MCF 10A (cell line): ENCODE results near the gene SEZ6L. TPM values are rescaled to one million over a fixed set of nuclear protein-coding genes. Genes with fewer than 3 reads are reported as not detected.
A peak's percentile ranks its signal among the peaks of the same experiment; 100 is the strongest.

Experiments
- BruUV-seq: library from RNA; stranded (reverse); fragments of 400-500 nt; replicated peaks from 2 replicates; lab custom pipeline; 2021; lab: Mats Ljungman, UMichigan
- CTCF ChIA-PET: fragments of 300-600 bp; sonication (Branson Sonifier 250); formaldehyde crosslinking; extraction: SDS; loops from one replicate; lab custom pipeline; 2021; ENCODE audit warnings: antibody characterized with exemption, inconsistent platforms; lab: Yijun Ruan, JAX
- POLR2A ChIA-PET: fragments of 300-600, 350-650 bp; sonication (Branson Sonifier 250); formaldehyde crosslinking; extraction: SDS; loops from one replicate; lab custom pipeline; 2020; ENCODE audit warnings: antibody characterized with exemption, inconsistent platforms; lab: Yijun Ruan, JAX
- DNase-seq: peaks from one replicate; pipeline ENCODE4 v3.0.0-alpha.2; 2018; ENCODE audit not compliant: unreplicated experiment
- H3K27ac Mint-ChIP-seq: one replicate; pipeline ENCODE4 v1.8.0; 2022; ENCODE audit warnings: mild to moderate bottlenecking, low read depth, mixed read lengths; ENCODE audit not compliant: unreplicated experiment
- H3K27me3 Mint-ChIP-seq: one replicate; pipeline ENCODE4 v1.8.0; 2022; ENCODE audit warnings: mixed read lengths; ENCODE audit not compliant: insufficient read depth, unreplicated experiment
- H3K36me3 Mint-ChIP-seq: one replicate; pipeline ENCODE4 v1.8.0; 2022; ENCODE audit warnings: mild to moderate bottlenecking, moderate library complexity, mixed read lengths; ENCODE audit not compliant: insufficient read depth, unreplicated experiment
- H3K4me1 Mint-ChIP-seq: one replicate; pipeline ENCODE4 v1.8.0; 2022; ENCODE audit warnings: mixed read lengths; ENCODE audit not compliant: insufficient read depth, unreplicated experiment
- H3K4me3 Mint-ChIP-seq: one replicate; pipeline ENCODE4 v1.8.0; 2022; ENCODE audit warnings: mild to moderate bottlenecking, moderate library complexity, mixed read lengths; ENCODE audit not compliant: unreplicated experiment
- H3K9me3 Mint-ChIP-seq: one replicate; pipeline ENCODE4 v1.8.0; 2022; ENCODE audit warnings: mixed read lengths; ENCODE audit not compliant: unreplicated experiment
- intact Hi-C: fragments of 100-400 bp; cut with micrococcal nuclease; formaldehyde crosslinking; loops from 2 replicates; pipeline ENCODE4 v1.14.1; 2022
- total RNA-seq: library from RNA; stranded (reverse); gene quantifications from 2 replicates; pipeline ENCODE4 v1.2.3, GENCODE V29; 2022
- TF ChIP-seq, protein P1 (sequence below): fragments of 200-600 bp; IDR thresholded peaks from one replicate; pipeline ENCODE4 v1.8.0; 2022; ENCODE audit warnings: antibody characterized with exemption, mild to moderate bottlenecking; ENCODE audit not compliant: unreplicated experiment

Gene SEZ6L
- total RNA-seq, 1 experiment from 2014 or later = not detected

DNA sequence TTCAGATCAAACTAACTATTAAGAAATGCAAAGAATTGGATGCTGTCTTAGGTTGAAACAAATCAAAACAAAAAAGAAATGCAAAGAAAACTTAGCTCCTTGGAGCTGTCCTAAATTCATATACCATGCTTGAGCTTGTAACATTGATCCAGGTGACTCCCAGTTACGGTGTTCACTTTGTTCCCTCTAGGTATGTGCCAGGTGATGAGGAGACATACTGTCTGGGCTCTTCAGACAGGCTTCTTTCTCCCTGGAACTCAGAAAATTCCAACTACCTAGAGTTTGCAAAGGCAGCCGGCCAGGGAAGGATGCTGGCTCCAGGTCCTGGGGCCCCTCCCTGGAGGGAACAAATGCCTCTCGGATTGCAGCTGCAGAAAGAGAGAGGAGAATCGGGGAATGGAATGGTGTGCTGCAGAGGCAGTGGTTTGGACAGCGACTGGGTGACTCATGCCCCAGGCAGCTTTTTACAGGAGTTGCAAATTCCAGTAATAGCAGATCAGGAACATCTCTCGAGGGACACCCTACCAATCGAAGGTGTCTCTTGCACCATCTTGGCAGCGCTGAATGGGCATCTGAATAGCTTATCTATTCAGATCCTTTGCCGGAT lies 247.5 kb downstream of the SEZ6L start:
- Mint-ChIP-seq H3K4me3 (no peak overlapping the region), H3K27me3 (no peaks in the 10 kb centered on the region), H3K9me3 (no peaks in the 10 kb centered on the region), H3K4me1 (peaks cover 27% of the 10 kb centered on the region), H3K36me3 (no peaks in the 10 kb centered on the region), H3K27ac (no peak overlapping the region)
- BruUV-seq = no TSS peak
- intact Hi-C loops = loop anchor here (2.0 to 5.0 kb wide), 2 partner anchors 18 to 46 kb away; no protein-coding TSS in a partner anchor
- ChIA-PET POLR2A (interaction anchor here (0.7 to 2.3 kb wide), 7 partner anchors 13 to 77 kb away, joined by 3 to 12 read pairs (median 3); partner anchors contain the start of genes HPS4 and SRRD), CTCF (interaction anchor here (0.6 to 5.0 kb wide), 8 partner anchors 24 to 1228 kb away, joined by 3 to 28 read pairs (median 4); no protein-coding TSS in a partner anchor)
- TF ChIP-seq, protein P1, sequence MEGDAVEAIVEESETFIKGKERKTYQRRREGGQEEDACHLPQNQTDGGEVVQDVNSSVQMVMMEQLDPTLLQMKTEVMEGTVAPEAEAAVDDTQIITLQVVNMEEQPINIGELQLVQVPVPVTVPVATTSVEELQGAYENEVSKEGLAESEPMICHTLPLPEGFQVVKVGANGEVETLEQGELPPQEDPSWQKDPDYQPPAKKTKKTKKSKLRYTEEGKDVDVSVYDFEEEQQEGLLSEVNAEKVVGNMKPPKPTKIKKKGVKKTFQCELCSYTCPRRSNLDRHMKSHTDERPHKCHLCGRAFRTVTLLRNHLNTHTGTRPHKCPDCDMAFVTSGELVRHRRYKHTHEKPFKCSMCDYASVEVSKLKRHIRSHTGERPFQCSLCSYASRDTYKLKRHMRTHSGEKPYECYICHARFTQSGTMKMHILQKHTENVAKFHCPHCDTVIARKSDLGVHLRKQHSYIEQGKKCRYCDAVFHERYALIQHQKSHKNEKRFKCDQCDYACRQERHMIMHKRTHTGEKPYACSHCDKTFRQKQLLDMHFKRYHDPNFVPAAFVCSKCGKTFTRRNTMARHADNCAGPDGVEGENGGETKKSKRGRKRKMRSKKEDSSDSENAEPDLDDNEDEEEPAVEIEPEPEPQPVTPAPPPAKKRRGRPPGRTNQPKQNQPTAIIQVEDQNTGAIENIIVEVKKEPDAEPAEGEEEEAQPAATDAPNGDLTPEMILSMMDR = no peak
- DNase-seq = peak; percentile 78

- no peak overlapping the region for H3K27ac Mint-ChIP-seq
- CTCF ChIA-PET = interaction anchor here (0.6 to 5.0 kb wide), 2 partner anchors 43 to 1229 kb away, joined by 3 to 28 read pairs; no protein-coding TSS in a partner anchor
- no peak for DNase-seq
Observed at GRCh38 chr22:26417406-26417805, 248.1 kb downstream of the SEZ6L start.

GRCh38 chr22:26418620-26419019 lies 249.4 kb downstream of the SEZ6L start:
- POLR2A ChIA-PET = no interaction called here
- no peak for DNase-seq
- no TSS peak for BruUV-seq
- H3K27me3 Mint-ChIP-seq = no peaks in the 10 kb centered on the region
- no peak overlapping the region for H3K4me3 Mint-ChIP-seq
- intact Hi-C loops = loop anchor here (5.0 kb wide), 1 partner anchor 44 kb away; no protein-coding TSS in a partner anchor
- no peaks in the 10 kb centered on the region for H3K36me3 Mint-ChIP-seq
- no peaks in the 10 kb centered on the region for H3K9me3 Mint-ChIP-seq
- H3K4me1 Mint-ChIP-seq = peaks cover 21% of the 10 kb centered on the region
- TF ChIP-seq, protein P1 = no peak
- no peak overlapping the region for H3K27ac Mint-ChIP-seq
- CTCF ChIA-PET = interaction anchor here (3.9 kb wide), 1 partner anchor 43 kb away, joined by 21 read pairs; no protein-coding TSS in a partner anchor

More at GRCh38 chr22:26417406-26417805, 248.1 kb downstream of the SEZ6L start:
- TF ChIP-seq, protein P1 = no peak
- intact Hi-C loops = loop anchor here (2.0 to 5.0 kb wide), 2 partner anchors 19 to 45 kb away; no protein-coding TSS in a partner anchor
- Mint-ChIP-seq H3K36me3 (no peaks in the 10 kb centered on the region), H3K27me3 (no peaks in the 10 kb centered on the region), H3K9me3 (no peaks in the 10 kb centered on the region), H3K4me1 (peaks cover 27% of the 10 kb centered on the region), H3K4me3 (no peak overlapping the region)
- POLR2A ChIA-PET = interaction anchor here (0.7 to 1.8 kb wide), 6 partner anchors 13 to 77 kb away, joined by 3 to 12 read pairs (median 4); partner anchors contain the start of genes HPS4 and SRRD
- no TSS peak for BruUV-seq

- Mint-ChIP-seq H3K27me3 (peaks cover 19% of the 10 kb centered on the region), H3K9me3 (no peaks in the 10 kb centered on the region), H3K4me1 (peaks cover 15% of the 10 kb centered on the region), H3K27ac (peak overlapping the region; percentile 4), H3K4me3 (peak overlapping the region; percentile 30), H3K36me3 (no peaks in the 10 kb centered on the region)
- POLR2A ChIA-PET = no interaction called here
- intact Hi-C loops = no loop called here
- TF ChIP-seq, protein P1 = no peak
- DNase-seq = no peak
- BruUV-seq = no TSS peak
- CTCF ChIA-PET = no interaction called here
Observed at GRCh38 chr22:26426924-26427323, 257.7 kb downstream of the SEZ6L start.
